Body of pancreas (tissue), 4 donors: ENCODE data around the gene USP40.

Source experiments
- POLR2A ChIP-seq, 3 donors: fragments of 450-650 bp; IDR thresholded peaks; one replicate each; pipeline ENCODE4 v1.6.1; 2016; ENCODE audit warnings: antibody characterized with exemption in 3 of 3, mild to moderate bottlenecking in 2 of 3
- TF ChIP-seq, protein P1 (sequence below), 7 experiments: fragments of 450-650 bp in 4 of 7; fragments of 200-600 bp in 3 of 7; sonication (generic) in 3 of 7; IDR thresholded peaks; one replicate each; pipeline ENCODE4 v1.5.1; 2016 to 2019; ENCODE audit warnings: antibody characterized with exemption in 7 of 7

DNA sequence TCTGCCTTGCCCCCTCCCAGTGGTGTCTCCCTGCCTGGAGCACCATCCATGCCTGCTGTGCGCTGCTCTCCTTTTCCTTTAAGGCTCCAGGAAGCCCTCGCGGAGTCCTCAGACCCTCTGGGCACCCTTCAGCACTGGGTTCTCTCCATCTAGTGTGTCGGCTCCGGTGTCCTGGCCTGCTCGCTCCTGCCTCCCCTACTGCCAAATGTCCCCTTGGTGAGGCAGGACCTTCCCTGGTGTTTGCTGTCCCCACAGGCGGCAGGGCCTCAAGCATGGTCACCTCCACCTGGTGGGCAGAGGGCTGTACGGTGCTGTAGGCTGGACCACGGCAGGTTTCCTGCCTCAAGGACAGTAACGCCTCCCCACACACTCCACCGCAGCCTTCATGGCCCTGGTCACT is 122.1 kb downstream of the USP40 start:
- TF ChIP-seq, protein P1, sequence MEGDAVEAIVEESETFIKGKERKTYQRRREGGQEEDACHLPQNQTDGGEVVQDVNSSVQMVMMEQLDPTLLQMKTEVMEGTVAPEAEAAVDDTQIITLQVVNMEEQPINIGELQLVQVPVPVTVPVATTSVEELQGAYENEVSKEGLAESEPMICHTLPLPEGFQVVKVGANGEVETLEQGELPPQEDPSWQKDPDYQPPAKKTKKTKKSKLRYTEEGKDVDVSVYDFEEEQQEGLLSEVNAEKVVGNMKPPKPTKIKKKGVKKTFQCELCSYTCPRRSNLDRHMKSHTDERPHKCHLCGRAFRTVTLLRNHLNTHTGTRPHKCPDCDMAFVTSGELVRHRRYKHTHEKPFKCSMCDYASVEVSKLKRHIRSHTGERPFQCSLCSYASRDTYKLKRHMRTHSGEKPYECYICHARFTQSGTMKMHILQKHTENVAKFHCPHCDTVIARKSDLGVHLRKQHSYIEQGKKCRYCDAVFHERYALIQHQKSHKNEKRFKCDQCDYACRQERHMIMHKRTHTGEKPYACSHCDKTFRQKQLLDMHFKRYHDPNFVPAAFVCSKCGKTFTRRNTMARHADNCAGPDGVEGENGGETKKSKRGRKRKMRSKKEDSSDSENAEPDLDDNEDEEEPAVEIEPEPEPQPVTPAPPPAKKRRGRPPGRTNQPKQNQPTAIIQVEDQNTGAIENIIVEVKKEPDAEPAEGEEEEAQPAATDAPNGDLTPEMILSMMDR (IDR thresholded peaks at IDR 0.05), result no peak
- no peak for TF ChIP-seq POLR2A (IDR thresholded peaks at IDR 0.05)
